ENCODE results near the gene ASB14.
"Not testable (repeated sequence)": the region's sequence is repeated elsewhere in the genome, so short reads cannot be mapped to it uniquely, and the experiment has no call there.

DNA sequence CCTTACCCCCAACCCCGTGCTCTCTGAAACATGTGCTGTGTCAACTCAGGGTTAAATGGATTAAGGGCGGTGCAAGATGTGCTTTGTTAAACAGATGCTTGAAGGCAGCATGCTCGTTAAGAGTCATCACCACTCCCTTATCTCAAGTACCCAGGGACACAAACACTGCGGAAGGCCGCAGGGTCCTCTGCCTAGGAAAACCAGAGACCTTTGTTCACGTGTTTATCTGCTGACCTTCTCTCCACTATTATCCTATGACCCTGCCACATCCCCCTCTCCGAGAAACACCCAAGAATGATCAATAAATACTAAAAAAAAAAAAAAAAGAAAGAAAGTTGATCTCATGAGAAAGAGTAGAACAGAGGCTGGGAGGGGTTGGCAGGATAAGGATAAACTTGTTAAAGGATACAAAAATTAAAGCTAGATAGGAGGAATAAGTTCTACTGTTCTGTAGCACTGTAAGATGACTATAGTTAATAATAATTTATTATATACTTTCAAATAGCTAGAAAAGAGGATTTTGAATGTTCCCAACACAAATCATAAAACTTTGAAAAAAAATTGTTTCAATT is 46.7 kb upstream of the ASB14 start:
- TF ChIP-seq, protein P1, sequence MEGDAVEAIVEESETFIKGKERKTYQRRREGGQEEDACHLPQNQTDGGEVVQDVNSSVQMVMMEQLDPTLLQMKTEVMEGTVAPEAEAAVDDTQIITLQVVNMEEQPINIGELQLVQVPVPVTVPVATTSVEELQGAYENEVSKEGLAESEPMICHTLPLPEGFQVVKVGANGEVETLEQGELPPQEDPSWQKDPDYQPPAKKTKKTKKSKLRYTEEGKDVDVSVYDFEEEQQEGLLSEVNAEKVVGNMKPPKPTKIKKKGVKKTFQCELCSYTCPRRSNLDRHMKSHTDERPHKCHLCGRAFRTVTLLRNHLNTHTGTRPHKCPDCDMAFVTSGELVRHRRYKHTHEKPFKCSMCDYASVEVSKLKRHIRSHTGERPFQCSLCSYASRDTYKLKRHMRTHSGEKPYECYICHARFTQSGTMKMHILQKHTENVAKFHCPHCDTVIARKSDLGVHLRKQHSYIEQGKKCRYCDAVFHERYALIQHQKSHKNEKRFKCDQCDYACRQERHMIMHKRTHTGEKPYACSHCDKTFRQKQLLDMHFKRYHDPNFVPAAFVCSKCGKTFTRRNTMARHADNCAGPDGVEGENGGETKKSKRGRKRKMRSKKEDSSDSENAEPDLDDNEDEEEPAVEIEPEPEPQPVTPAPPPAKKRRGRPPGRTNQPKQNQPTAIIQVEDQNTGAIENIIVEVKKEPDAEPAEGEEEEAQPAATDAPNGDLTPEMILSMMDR (IDR thresholded peaks at IDR 0.05), result not testable (repeated sequence)
- not testable (repeated sequence) for TF ChIP-seq EZH2 (IDR thresholded peaks at IDR 0.05; ENCODE audit: borderline replicate concordance, insufficient read depth, low read depth, low read length, poor library complexity, severe bottlenecking)
